Ascending aorta (tissue), 2 donors: ENCODE results near the gene ZNF184. TPM values are rescaled to one million over a fixed set of nuclear protein-coding genes. Genes with fewer than 3 reads are reported as not detected.

Source experiments
- DNase-seq, 2 donors: peaks; one replicate each; pipeline ENCODE4 v3.0.0-alpha.2; 2019; ENCODE audit warnings: low spot score in 2 of 2
- H3K27ac ChIP-seq, 2 donors: fragments of 200-600 bp; sonication (generic); one replicate each; pipeline ENCODE4 v1.5.1; 2016 to 2017; ENCODE audit warnings: mild to moderate bottlenecking in 1 of 2
- H3K27me3 ChIP-seq: fragments of 200-600 bp; sonication (generic); one replicate; pipeline ENCODE4 v1.5.1; 2017
- H3K36me3 ChIP-seq, 2 donors: fragments of 200-600 bp; sonication (generic); one replicate each; pipeline ENCODE4 v1.5.1; 2016
- H3K4me1 ChIP-seq, 2 donors: fragments of 200-600 bp; sonication (generic); one replicate each; pipeline ENCODE4 v1.5.1; 2016 to 2017; ENCODE audit warnings: mild to moderate bottlenecking in 1 of 2
- H3K4me3 ChIP-seq, 2 donors: fragments of 200-600 bp; sonication (generic); one replicate each; pipeline ENCODE4 v1.5.1; 2016 to 2017; ENCODE audit warnings: mild to moderate bottlenecking in 1 of 2
- H3K9me3 ChIP-seq, 2 donors: fragments of 200-600 bp; sonication (generic); one replicate each; pipeline ENCODE4 v1.5.1; 2016
- intact Hi-C: fragments of 100-400 bp; cut with DNase I; formaldehyde crosslinking; loops from one replicate; pipeline ENCODE4 v1.15.1; 2023
- total RNA-seq: library from RNA; depleted of rRNA; stranded (reverse); fragments of >200 nt; gene quantifications from one replicate; pipeline ENCODE4 v1.1.0, GENCODE V29; 2016
- TF ChIP-seq, protein P1 (sequence below), 3 experiments: fragments of 200-600 bp in 2 of 3; fragments of 450-650 bp in 1 of 3; sonication (generic) in 2 of 3; IDR thresholded peaks; one replicate each; pipeline ENCODE4 v1.5.1; 2016 to 2019; ENCODE audit warnings: antibody characterized with exemption in 3 of 3, mild to moderate bottlenecking in 1 of 3, moderate library complexity in 1 of 3

Gene ZNF184
- total RNA-seq, 1 donor from 2014 or later, result 2.1 TPM

DNA sequence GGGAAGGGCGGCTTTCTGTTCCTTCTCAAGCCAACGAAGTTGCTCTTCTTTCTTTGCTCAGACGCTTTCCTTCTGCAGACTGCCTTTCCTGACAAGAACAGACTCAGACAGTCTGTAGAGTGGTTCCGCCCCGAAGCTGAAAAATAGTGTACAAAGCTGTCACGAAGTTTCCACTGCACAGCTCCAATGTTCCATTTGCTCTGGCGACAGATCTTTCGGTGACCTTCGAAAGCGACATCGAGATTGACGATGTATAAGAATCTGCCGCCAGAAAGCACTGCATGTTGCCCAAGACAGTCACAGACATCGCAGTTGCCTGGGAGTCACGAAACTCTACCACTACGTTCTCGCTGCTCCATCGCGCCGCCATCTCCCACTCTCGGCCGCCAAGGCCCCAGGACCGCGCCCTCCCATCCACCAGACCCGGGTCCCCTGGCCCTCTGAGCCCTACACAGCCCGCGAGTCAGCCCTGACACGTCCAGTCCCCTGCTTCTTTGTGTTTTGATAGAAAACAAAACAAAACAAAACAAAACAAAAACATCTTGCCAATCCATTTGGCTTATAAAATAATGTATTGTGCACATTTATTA, 42.1 kb upstream of the ZNF184 start:
- Histone ChIP-seq H3K4me1 (peaks cover 0 to 8% of the 10 kb centered on the region in 2 donors), H3K36me3 (no peaks in the 10 kb centered on the region), H3K4me3 (peak overlapping the region in 1 of 2 donors; percentile 40), H3K27ac (no peak overlapping the region), H3K27me3 (no peaks in the 10 kb centered on the region), H3K9me3 (no peaks in the 10 kb centered on the region)
- DNase-seq, result no peak
- intact Hi-C loops, result loop anchor here (5.0 to 10.0 kb wide), 2 partner anchors 377 to 920 kb away; partner anchors contain the start of gene ABT1
- TF ChIP-seq, protein P1, sequence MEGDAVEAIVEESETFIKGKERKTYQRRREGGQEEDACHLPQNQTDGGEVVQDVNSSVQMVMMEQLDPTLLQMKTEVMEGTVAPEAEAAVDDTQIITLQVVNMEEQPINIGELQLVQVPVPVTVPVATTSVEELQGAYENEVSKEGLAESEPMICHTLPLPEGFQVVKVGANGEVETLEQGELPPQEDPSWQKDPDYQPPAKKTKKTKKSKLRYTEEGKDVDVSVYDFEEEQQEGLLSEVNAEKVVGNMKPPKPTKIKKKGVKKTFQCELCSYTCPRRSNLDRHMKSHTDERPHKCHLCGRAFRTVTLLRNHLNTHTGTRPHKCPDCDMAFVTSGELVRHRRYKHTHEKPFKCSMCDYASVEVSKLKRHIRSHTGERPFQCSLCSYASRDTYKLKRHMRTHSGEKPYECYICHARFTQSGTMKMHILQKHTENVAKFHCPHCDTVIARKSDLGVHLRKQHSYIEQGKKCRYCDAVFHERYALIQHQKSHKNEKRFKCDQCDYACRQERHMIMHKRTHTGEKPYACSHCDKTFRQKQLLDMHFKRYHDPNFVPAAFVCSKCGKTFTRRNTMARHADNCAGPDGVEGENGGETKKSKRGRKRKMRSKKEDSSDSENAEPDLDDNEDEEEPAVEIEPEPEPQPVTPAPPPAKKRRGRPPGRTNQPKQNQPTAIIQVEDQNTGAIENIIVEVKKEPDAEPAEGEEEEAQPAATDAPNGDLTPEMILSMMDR (IDR thresholded peaks at IDR 0.05), result no peak

DNA sequence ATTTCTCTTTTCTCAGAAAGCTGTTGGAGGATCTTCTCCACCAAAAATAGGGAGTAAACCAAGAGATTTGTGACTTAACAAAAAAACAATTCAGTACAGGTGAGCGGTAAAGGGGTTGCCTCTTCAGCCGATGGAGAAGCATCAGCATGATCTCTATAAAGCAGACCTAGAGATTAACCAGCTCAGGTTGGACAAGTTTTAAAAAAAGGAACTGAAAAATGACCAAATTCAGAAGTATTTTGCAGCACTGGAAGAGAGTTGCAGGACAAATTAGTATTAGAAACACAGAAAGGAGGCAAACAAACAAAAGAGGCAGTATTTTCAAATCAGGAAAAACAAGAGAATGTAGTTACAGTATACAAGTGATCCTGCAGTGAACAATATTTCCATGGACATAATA, 39.6 kb upstream of the ZNF184 start:
- TF ChIP-seq, protein P1 (IDR thresholded peaks at IDR 0.05), result no peak
- H3K27ac ChIP-seq, result no peak overlapping the region
- H3K36me3 ChIP-seq, result no peaks in the 10 kb centered on the region
- H3K9me3 ChIP-seq, result no peaks in the 10 kb centered on the region
- H3K4me1 ChIP-seq, result no peaks in the 10 kb centered on the region
- intact Hi-C loops, result loop anchor here (10.0 kb wide), 1 partner anchor 918 kb away; the partner anchor contains the start of gene ABT1
- no peaks in the 10 kb centered on the region for H3K27me3 ChIP-seq
- no peak overlapping the region for H3K4me3 ChIP-seq
- no peak for DNase-seq

DNA sequence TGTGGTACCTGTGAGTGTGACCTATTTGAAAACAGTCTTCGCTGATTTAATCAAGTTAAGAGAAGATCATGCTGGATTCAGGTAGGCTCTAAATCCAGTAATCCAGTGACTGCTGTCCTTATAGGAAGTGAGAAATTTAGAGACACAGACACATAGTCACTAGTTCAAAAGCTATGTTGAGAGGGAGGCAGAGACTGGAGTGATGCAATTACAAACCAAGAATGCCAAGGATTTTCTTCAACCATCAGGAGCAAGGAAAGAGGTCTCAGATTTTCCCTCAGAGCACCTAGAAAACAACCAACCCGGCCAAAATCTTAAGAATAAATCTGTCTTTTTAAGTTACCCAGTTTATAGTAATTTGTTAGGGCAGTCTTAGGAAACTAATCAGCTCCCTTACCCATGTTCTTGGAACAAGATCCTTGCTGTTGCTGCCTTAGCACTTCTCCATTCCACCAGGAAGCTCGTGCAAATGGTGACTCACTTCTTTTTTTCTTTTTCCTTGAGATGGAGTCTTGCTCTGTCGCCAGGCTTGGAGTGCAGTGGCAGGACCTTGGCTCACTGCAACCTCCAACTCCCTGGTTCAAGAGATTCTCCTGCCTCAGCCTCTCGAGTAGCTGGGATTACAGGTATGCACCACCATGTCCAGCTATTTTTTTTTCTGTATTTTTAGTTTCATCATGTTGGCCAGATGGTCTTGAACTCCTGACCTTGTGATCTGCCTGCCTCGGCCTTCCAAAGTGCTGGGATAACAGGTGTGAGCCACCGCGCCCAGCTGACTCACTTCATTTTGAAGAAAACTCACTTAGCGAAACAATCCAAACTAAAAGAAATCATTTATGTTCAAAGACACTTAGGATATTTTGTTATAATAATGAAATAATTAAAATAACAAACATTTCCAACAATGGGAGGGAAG, 34.4 kb upstream of the ZNF184 start:
- Histone ChIP-seq H3K9me3 (no peaks in the 10 kb centered on the region), H3K27ac (no peak overlapping the region), H3K4me3 (no peak overlapping the region), H3K36me3 (no peaks in the 10 kb centered on the region), H3K4me1 (no peaks in the 10 kb centered on the region), H3K27me3 (no peaks in the 10 kb centered on the region)
- DNase-seq, result no peak
- TF ChIP-seq, protein P1 (IDR thresholded peaks at IDR 0.05), result no peak
- intact Hi-C loops, result loop anchor here (10.0 kb wide), 1 partner anchor 1438 kb away; no protein-coding TSS in a partner anchor

DNA sequence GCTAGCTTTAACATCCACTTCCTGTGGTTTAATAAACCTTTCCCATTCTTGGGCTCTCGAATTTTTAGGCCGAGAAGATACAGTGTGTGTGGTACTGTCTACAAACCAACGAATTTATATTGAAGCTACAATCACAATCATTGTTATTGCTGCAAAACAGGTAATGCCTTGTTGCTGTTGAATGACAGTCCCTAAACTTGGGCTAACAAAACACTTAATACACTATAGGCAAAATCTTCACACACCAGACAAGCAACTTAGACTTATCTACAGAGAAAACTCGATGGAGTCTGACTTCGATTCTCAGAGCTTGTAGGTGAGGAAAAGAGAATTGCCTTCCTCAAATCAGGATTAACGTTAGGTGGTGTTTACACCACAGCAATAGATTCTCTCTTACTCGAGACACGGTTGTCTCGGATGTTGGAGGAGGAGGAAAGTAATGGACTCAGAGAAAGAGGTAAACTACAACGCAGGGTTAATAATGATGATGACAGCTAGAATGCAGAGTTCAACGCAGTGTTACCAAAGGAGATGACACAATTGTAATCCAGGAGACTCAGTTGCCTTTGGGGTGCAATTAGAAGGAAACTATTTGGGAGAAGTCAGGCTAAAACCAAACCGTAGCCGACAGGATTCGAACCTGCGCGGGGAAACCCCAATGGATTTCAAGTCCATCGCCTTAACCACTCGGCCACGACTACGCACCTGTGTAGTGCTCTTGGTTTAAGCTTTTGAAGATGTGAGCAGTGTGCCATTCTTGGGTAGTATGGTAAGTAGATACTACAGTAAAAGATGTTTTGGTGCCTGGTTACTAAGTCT, 32.5 kb upstream of the ZNF184 start:
- intact Hi-C loops, result loop anchor here (10.0 kb wide), 1 partner anchor 1439 kb away; no protein-coding TSS in a partner anchor

More for the DNA sequence above, 32.5 kb upstream of the ZNF184 start:
- H3K36me3 ChIP-seq, result no peaks in the 10 kb centered on the region
- no peaks in the 10 kb centered on the region for H3K9me3 ChIP-seq
- H3K27ac ChIP-seq, result no peak overlapping the region
- H3K4me3 ChIP-seq, result no peak overlapping the region
- TF ChIP-seq, protein P1 (IDR thresholded peaks at IDR 0.05), result no peak
- DNase-seq, result no peak
- no peaks in the 10 kb centered on the region for H3K4me1 ChIP-seq
- no peaks in the 10 kb centered on the region for H3K27me3 ChIP-seq
